GM13976 (cell line): ENCODE measurements around the gene LRRC74A.

Experiments used
- DNase-seq: peaks from one replicate; pipeline ENCODE4 v3.0.0; 2012; ENCODE audit warnings: low spot score
- CTCF ChIP-seq: IDR thresholded peaks from 2 replicates; pipeline ENCODE4 v1.5.1; 2012; ENCODE audit warnings: borderline replicate concordance, mild to moderate bottlenecking; ENCODE audit not compliant: insufficient read depth; ENCODE audit errors: extremely low read depth, missing control alignments, control extremely low read depth
- in situ Hi-C: fragments of 300-500 bp; cut with MboI; formaldehyde crosslinking; loops from one replicate; pipeline ENCODE4 v1.12.0; 2022; ENCODE audit warnings: low sequenced_read_pairs, mixed read lengths, inconsistent platforms; ENCODE audit not compliant: unreplicated experiment

The LRRC74A gene

GRCh38 chr14:76784881-76785280 is 41.3 kb upstream of the LRRC74A start:
- TF ChIP-seq CTCF = peak; percentile 59
- in situ Hi-C loops = no loop called here
- peak; percentile 86 for DNase-seq

- TF ChIP-seq CTCF = no peak
- in situ Hi-C loops = no loop called here
- no peak for DNase-seq
These were observed 39.6 kb upstream of the LRRC74A start for GRCh38 chr14:76786601-76787000.

- in situ Hi-C loops = no loop called here
These were observed 33.8 kb upstream of the LRRC74A start for GRCh38 chr14:76792422-76792821.

GRCh38 chr14:76793324-76793723 is 32.9 kb upstream of the LRRC74A start:
- TF ChIP-seq CTCF = no peak
- DNase-seq = no peak
- in situ Hi-C loops = no loop called here

More at GRCh38 chr14:76792422-76792821, 33.8 kb upstream of the LRRC74A start:
- no peak for DNase-seq
- no peak for TF ChIP-seq CTCF

GRCh38 chr14:76793956-76794355 is 32.3 kb upstream of the LRRC74A start:
- no peak for TF ChIP-seq CTCF
- in situ Hi-C loops = no loop called here
- no peak for DNase-seq

GRCh38 chr14:76806446-76806845 is 19.8 kb upstream of the LRRC74A start:
- TF ChIP-seq CTCF = no peak
- in situ Hi-C loops = no loop called here
- no peak for DNase-seq

- no peak for DNase-seq
- in situ Hi-C loops = no loop called here
- TF ChIP-seq CTCF = no peak
These were observed 18.2 kb upstream of the LRRC74A start for GRCh38 chr14:76808011-76808410.
